Sigmoid colon (tissue), 7 donors: Measurements from ENCODE around the gene CPSF4. TPM values are rescaled to one million over a fixed set of nuclear protein-coding genes. Genes with fewer than 3 reads are reported as not detected.

Experiments used
- DNase-seq: peaks from one replicate; pipeline ENCODE4 v3.0.0-alpha.2; 2019
- H3K27ac ChIP-seq, 4 donors: fragments of 200-600 bp; sonication (generic); one replicate each; pipeline ENCODE4 v1.5.1; 2016 to 2019; ENCODE audit warnings: mild to moderate bottlenecking in 1 of 4
- H3K27me3 ChIP-seq, 3 donors: fragments of 200-600 bp; sonication (generic); one replicate each; pipeline ENCODE4 v1.5.1; 2019; ENCODE audit warnings: mild to moderate bottlenecking in 1 of 3
- H3K36me3 ChIP-seq, 4 donors: fragments of 200-600 bp; sonication (generic); one replicate each; pipeline ENCODE4 v1.5.1; 2016 to 2019
- H3K4me1 ChIP-seq, 4 donors: fragments of 200-600 bp; sonication (generic); one replicate each; pipeline ENCODE4 v1.5.1; 2017 to 2019
- H3K4me3 ChIP-seq, 4 donors: fragments of 200-600 bp; sonication (generic); one replicate each; pipeline ENCODE4 v1.5.1; 2017 to 2019; ENCODE audit warnings: mild to moderate bottlenecking in 2 of 4, moderate library complexity in 1 of 4
- H3K9me3 ChIP-seq, 4 donors: fragments of 200-600 bp in 3 of 4; sonication (generic) in 3 of 4; one replicate each; pipeline versions ENCODE4 v1.5.1 to v1.6.1; 2013 to 2019
- CTCF ChIP-seq, 4 experiments: fragments of 450-650 bp in 3 of 4; fragments of 200-600 bp in 1 of 4; IDR thresholded peaks; one replicate each; pipeline ENCODE4 v1.5.1; 2016 to 2019; ENCODE audit warnings: antibody characterized with exemption in 4 of 4, mild to moderate bottlenecking in 3 of 4, moderate library complexity in 2 of 4
- EP300 ChIP-seq, 4 donors: sonication (generic); formaldehyde crosslinking; IDR thresholded peaks; one replicate each; pipeline ENCODE4 v1.6.1; 2017; ENCODE audit warnings: antibody characterized with exemption in 4 of 4
- POLR2A ChIP-seq, 2 donors: fragments of 450-650 bp; IDR thresholded peaks; one replicate each; pipeline ENCODE4 v1.6.1; 2016; ENCODE audit warnings: antibody characterized with exemption in 2 of 2, mild to moderate bottlenecking in 2 of 2, moderate library complexity in 2 of 2
- POLR2AphosphoS5 ChIP-seq, 4 donors: sonication (generic); formaldehyde crosslinking; IDR thresholded peaks; one replicate each; pipeline ENCODE4 v1.6.1; 2017; ENCODE audit warnings: antibody characterized with exemption in 4 of 4
- WGBS, 2 donors: extraction: QIAGEN DNeasy Blood & Tissue Kit; methylation state at CpG; one replicate each; pipeline ENCODE4 v1.1.7; 2013; 5-methylcytosine and 5-hydroxymethylcytosine counted together
- intact Hi-C: fragments of 100-400 bp; cut with DNase I; formaldehyde crosslinking; loops from one replicate; pipeline ENCODE4 v1.15.1; 2023
- polyA plus RNA-seq, 3 donors: library from polyadenylated mRNA; stranded (reverse); fragments of 200-250 nt; gene quantifications; one replicate each; pipeline ENCODE4 v1.2.3, GENCODE V29; 2013
- total RNA-seq, 4 donors: library from RNA; depleted of rRNA; stranded (reverse); fragments of >200 nt; gene quantifications; one replicate each; pipeline ENCODE4 v1.1.0, GENCODE V29; 2016
- donor health status: healthy with polysubstance abuse.
- donor health status: Bipolar disorder and iron deficiency.
- donor health status: healthy.

Gene CPSF4
- total and polyA plus RNA-seq, 7 donors = 12.7 to 32.3 (median 28.0) TPM

GRCh38 chr7:99476107-99476506 is 37.4 kb downstream of the CPSF4 start:
- H3K27ac ChIP-seq = no peak overlapping the region
- 84 to 85% methylated on average over 5 of the region's 5 CpGs for WGBS, 2 donors
- H3K9me3 ChIP-seq = no peaks in the 10 kb centered on the region
- H3K27me3 ChIP-seq = no peaks in the 10 kb centered on the region
- DNase-seq = no peak
- intact Hi-C loops = no loop called here
- no peak for TF ChIP-seq POLR2AphosphoS5 (IDR thresholded peaks at IDR 0.05)
- peaks cover 0 to 11% (median 5%) of the 10 kb centered on the region in 4 donors for H3K36me3 ChIP-seq
- H3K4me1 ChIP-seq = peaks cover 0 to 38% (median 10%) of the 10 kb centered on the region in 4 donors
- no peak overlapping the region for H3K4me3 ChIP-seq

DNA sequence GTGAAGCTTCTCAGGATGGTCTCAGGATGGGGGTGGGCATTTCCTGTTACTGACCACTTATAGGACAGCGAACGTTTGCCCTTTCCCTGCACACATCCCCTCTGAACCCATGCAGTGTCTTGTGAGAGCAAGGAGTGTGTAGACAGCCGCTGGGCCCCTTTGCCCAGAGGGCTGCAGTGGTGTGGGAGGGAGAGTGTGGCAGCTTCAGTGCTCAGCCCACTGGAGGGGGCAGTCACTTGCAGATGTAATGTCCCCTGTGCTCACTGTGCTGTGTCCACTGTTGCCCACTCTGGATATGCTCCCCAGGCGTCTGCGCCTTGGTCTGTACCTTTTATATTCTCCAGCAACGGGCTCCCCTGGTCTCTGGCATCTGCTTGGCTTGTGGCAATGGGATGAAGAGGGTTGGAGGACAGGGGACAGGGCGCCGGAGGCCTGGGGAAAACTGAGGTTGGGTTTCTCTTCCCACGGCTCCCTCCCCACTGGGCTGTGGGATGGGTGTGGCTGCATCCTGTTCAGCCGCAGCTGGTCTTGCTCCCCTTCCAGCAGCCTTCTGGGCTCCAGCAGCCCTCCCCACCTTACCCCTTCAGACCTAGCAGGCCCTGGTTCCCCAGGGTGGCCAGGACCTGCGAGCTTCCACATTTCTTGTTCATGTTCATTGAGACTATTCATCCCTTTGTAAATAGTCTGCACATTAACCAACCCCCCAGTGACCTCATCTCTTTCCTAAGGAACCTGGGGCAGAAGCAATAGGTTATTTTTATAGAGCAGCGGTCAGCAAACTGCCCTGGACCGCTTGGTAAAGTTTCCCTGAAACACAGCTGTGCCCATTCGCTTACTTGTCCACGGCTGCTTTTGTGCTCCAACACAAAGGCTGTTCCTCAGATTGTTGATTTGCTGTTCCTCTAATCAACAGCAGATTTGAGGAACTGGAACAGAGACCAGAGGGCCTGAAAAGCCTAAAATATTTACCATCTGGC is 40.0 kb downstream of the CPSF4 start:
- intact Hi-C loops = no loop called here
- WGBS, 2 donors = 76 to 86% methylated on average over 15 of the region's 15 CpGs
- peak overlapping the region in 1 of 4 donors; percentile 22 for H3K27ac ChIP-seq
- TF ChIP-seq EP300 (IDR thresholded peaks at IDR 0.05) = no peak
- no peak for TF ChIP-seq CTCF (IDR thresholded peaks at IDR 0.05)
- TF ChIP-seq POLR2AphosphoS5 (IDR thresholded peaks at IDR 0.05) = no peak
- no peak for TF ChIP-seq POLR2A (IDR thresholded peaks at IDR 0.05)
- H3K36me3 ChIP-seq = peaks cover 0 to 21% (median 7%) of the 10 kb centered on the region in 4 donors
- no peaks in the 10 kb centered on the region for H3K9me3 ChIP-seq
- H3K27me3 ChIP-seq = no peaks in the 10 kb centered on the region
- DNase-seq = no peak
- H3K4me3 ChIP-seq = no peak overlapping the region
- H3K4me1 ChIP-seq = peaks cover 0 to 23% (median 4%) of the 10 kb centered on the region in 4 donors

DNA sequence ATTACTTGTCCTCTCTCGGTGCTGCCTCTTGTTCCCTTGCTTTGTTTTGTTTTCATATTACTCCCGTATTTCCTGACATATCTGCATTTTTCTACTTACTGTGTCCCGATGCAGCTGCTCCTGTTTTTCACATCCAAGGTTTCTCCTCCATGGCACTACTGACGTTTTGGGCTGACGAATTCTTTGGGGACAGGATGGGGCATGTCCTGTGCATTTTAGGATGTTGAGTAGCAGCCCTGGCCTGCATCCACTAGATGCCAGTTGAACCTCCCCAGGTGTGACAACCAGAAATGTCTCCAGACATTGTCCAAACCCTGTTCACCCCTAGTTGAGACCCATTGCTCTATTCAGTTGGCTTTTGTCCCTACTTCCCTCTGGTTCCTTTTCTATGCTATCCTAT is 46.4 kb downstream of the CPSF4 start:
- H3K4me3 ChIP-seq = no peak overlapping the region
- no peaks in the 10 kb centered on the region for H3K4me1 ChIP-seq
- 93 to 94% methylated on average over 5 of the region's 5 CpGs for WGBS, 2 donors
- H3K27me3 ChIP-seq = no peaks in the 10 kb centered on the region
- no peaks in the 10 kb centered on the region for H3K9me3 ChIP-seq
- peaks cover 0 to 27% (median 8%) of the 10 kb centered on the region in 4 donors for H3K36me3 ChIP-seq
- DNase-seq = no peak
- intact Hi-C loops = no loop called here
- H3K27ac ChIP-seq = no peak overlapping the region
- no peak for TF ChIP-seq EP300 (IDR thresholded peaks at IDR 0.05)
- TF ChIP-seq POLR2A (IDR thresholded peaks at IDR 0.05) = no peak
- no peak for TF ChIP-seq CTCF (IDR thresholded peaks at IDR 0.05)
- TF ChIP-seq POLR2AphosphoS5 (IDR thresholded peaks at IDR 0.05) = no peak

DNA sequence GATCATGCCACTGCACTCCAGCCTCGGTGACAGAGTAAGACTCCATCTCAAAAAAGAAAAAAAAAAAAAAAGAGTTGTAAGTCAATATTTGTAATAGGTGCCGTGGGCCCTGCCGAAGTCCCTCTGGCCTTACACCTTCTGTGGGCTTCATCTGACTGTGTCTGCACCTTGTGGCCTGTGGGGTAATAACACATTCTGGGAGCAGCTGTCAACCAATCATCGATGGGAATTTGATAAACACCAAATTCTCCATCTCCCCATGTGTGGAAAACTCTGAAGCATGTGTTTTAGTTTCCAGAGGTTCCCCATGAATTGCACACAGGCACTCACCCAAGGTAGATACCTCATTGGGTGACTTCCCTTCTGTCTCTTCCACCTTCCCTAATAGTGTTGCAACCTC is 50.5 kb downstream of the CPSF4 start:
- peak; percentile 48 for DNase-seq
- 84 to 91% methylated on average over 4 of the region's 4 CpGs for WGBS, 2 donors
- H3K36me3 ChIP-seq = peaks cover 15 to 33% (median 23%) of the 10 kb centered on the region in 4 donors
- H3K27me3 ChIP-seq = no peaks in the 10 kb centered on the region
- intact Hi-C loops = no loop called here
- no peak overlapping the region for H3K27ac ChIP-seq
- no peaks in the 10 kb centered on the region for H3K4me1 ChIP-seq
- no peak overlapping the region for H3K4me3 ChIP-seq
- H3K9me3 ChIP-seq = peaks cover 0 to 15% (median 12%) of the 10 kb centered on the region in 4 donors
- TF ChIP-seq CTCF (IDR thresholded peaks at IDR 0.05) (no peak), POLR2AphosphoS5 (IDR thresholded peaks at IDR 0.05) (no peak), POLR2A (IDR thresholded peaks at IDR 0.05) (no peak), EP300 (IDR thresholded peaks at IDR 0.05) (no peak)

DNA sequence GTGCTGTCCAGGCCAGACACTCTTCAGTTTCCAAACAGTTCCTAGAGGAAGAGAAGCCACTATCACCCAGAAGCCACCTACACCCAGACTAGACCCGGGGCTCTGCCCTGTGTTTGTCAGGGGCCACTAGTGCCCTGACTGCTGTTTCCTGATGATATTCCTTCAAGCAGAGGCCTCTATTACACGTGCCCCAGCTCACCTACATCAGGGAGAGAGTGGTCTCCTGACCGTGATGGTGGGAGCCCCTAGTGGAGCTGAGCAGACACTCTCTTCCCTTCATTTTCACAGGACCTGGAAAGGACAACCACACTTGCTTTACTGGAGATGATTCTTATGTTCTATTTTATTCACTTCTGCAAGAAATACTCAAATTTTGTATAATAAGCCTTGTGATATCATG is 52.1 kb downstream of the CPSF4 start:
- no peaks in the 10 kb centered on the region for H3K27me3 ChIP-seq

More for the DNA sequence above, 52.1 kb downstream of the CPSF4 start:
- intact Hi-C loops = no loop called here
- TF ChIP-seq POLR2A (IDR thresholded peaks at IDR 0.05) (no peak), CTCF (IDR thresholded peaks at IDR 0.05) (no peak), EP300 (IDR thresholded peaks at IDR 0.05) (no peak), POLR2AphosphoS5 (IDR thresholded peaks at IDR 0.05) (no peak)
- Histone ChIP-seq H3K9me3 (peaks cover 0 to 20% (median 17%) of the 10 kb centered on the region in 4 donors), H3K36me3 (peaks cover 23 to 40% (median 34%) of the 10 kb centered on the region in 4 donors), H3K4me3 (no peak overlapping the region), H3K4me1 (no peaks in the 10 kb centered on the region), H3K27ac (no peak overlapping the region)
- WGBS, 2 donors = 70 to 86% methylated on average over 3 of the region's 3 CpGs
- no peak for DNase-seq
